Esophagus muscularis mucosa (tissue), 4 donors: ENCODE data around the gene PANX2.

Source experiments
- EP300 ChIP-seq: sonication (generic); formaldehyde crosslinking; IDR thresholded peaks from one replicate; pipeline ENCODE4 v1.6.1; 2017; ENCODE audit warnings: antibody characterized with exemption
- POLR2A ChIP-seq: fragments of 450-650 bp; IDR thresholded peaks from one replicate; pipeline ENCODE4 v1.6.1; 2017; ENCODE audit warnings: antibody characterized with exemption, moderate library complexity, mild to moderate bottlenecking, low read depth
- POLR2AphosphoS5 ChIP-seq, 2 donors: sonication (generic); formaldehyde crosslinking; IDR thresholded peaks; one replicate each; pipeline ENCODE4 v1.6.1; 2017; ENCODE audit warnings: antibody characterized with exemption in 2 of 2
- TF ChIP-seq, protein P1 (sequence below), 3 experiments: fragments of 200-600 bp in 2 of 3; fragments of 450-650 bp in 1 of 3; sonication (generic) in 2 of 3; IDR thresholded peaks; one replicate each; pipeline ENCODE4 v1.5.1; 2017 to 2019; ENCODE audit warnings: antibody characterized with exemption in 3 of 3, mild to moderate bottlenecking in 2 of 3, moderate library complexity in 1 of 3

DNA sequence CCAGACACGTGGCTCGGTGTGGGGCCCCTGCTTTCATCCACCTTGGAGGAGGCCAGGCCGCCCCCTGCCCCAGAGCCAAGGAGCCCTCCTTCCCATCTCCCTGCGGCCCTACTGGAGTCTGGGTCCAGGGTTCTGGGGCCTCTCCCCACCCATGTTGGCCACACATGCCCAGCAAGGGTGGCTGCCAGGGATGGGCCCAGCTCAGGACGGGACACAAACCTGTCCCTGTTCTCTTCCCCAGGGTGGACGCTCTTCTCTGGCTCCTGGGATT is 4.6 kb downstream of the PANX2 start:
- TF ChIP-seq, protein P1, sequence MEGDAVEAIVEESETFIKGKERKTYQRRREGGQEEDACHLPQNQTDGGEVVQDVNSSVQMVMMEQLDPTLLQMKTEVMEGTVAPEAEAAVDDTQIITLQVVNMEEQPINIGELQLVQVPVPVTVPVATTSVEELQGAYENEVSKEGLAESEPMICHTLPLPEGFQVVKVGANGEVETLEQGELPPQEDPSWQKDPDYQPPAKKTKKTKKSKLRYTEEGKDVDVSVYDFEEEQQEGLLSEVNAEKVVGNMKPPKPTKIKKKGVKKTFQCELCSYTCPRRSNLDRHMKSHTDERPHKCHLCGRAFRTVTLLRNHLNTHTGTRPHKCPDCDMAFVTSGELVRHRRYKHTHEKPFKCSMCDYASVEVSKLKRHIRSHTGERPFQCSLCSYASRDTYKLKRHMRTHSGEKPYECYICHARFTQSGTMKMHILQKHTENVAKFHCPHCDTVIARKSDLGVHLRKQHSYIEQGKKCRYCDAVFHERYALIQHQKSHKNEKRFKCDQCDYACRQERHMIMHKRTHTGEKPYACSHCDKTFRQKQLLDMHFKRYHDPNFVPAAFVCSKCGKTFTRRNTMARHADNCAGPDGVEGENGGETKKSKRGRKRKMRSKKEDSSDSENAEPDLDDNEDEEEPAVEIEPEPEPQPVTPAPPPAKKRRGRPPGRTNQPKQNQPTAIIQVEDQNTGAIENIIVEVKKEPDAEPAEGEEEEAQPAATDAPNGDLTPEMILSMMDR (IDR thresholded peaks at IDR 0.05) = no peak
- no peak for TF ChIP-seq POLR2AphosphoS5 (IDR thresholded peaks at IDR 0.05)
- no peak for TF ChIP-seq POLR2A
- TF ChIP-seq EP300 = no peak
